Mononuclear cell (primary cell): ENCODE results near the gene SLC5A8. TPM values are rescaled to one million over a fixed set of nuclear protein-coding genes. Genes with fewer than 3 reads are reported as not detected.

ENCODE experiments used
- H3K27me3 ChIP-seq: 2 replicates; pipeline ENCODE4 v1.6.0; 2011; ENCODE audit warnings: low read length, control low read depth; ENCODE audit not compliant: insufficient read depth
- H3K4me1 ChIP-seq: 2 replicates; pipeline ENCODE4 v1.5.1; 2011; ENCODE audit warnings: mild to moderate bottlenecking, low read length, control low read depth; ENCODE audit not compliant: insufficient read depth
- H3K4me3 ChIP-seq: 2 replicates; pipeline ENCODE4 v1.5.1; 2011; ENCODE audit warnings: mild to moderate bottlenecking, low read length, moderate library complexity
- H3K9me3 ChIP-seq: 2 replicates; pipeline ENCODE4 v1.5.1; 2011; ENCODE audit warnings: low read depth, mild to moderate bottlenecking, control low read depth, low read length
- total RNA-seq: library from RNA; depleted of rRNA; stranded (reverse); fragments of >200 nt; gene quantifications from one replicate; pipeline ENCODE4 v1.2.3, GENCODE V29; 2012

Gene SLC5A8
- total RNA-seq: not detected

GRCh38 chr12:101209319-101210302, at the start of gene SLC5A8:
Gene SLC5A8 (minus strand): TSS chr12:101210238. CDS start chr12:101209848, 390 bp downstream.
- H3K27me3 ChIP-seq: peaks cover 28% of the 10 kb centered on the region
- H3K9me3 ChIP-seq: no peaks in the 10 kb centered on the region
- no peak within 1 kb of the TSS for H3K4me3 ChIP-seq

GRCh38 chr12:101257357-101257756, 47.3 kb upstream of the SLC5A8 start:
- no peak overlapping the region for H3K4me3 ChIP-seq
- H3K4me1 ChIP-seq: no peaks in the 10 kb centered on the region
- no peaks in the 10 kb centered on the region for H3K27me3 ChIP-seq
- no peaks in the 10 kb centered on the region for H3K9me3 ChIP-seq

More at GRCh38 chr12:101209319-101210302, at the start of gene SLC5A8:
- no peaks in the 10 kb centered on the region for H3K4me1 ChIP-seq

- Histone ChIP-seq H3K4me1 (no peaks in the 10 kb centered on the region), H3K4me3 (no peak overlapping the region), H3K9me3 (no peaks in the 10 kb centered on the region), H3K27me3 (no peaks in the 10 kb centered on the region)
These were observed 46.2 kb upstream of the SLC5A8 start for GRCh38 chr12:101256266-101256665.

- Histone ChIP-seq H3K27me3 (no peaks in the 10 kb centered on the region), H3K4me3 (no peak overlapping the region), H3K4me1 (no peaks in the 10 kb centered on the region)
These were observed 33.6 kb upstream of the SLC5A8 start for GRCh38 chr12:101243616-101244015.

GRCh38 chr12:101243074-101243473, 33.0 kb upstream of the SLC5A8 start:
- no peaks in the 10 kb centered on the region for H3K27me3 ChIP-seq
- no peaks in the 10 kb centered on the region for H3K9me3 ChIP-seq
- H3K4me1 ChIP-seq: no peaks in the 10 kb centered on the region
- H3K4me3 ChIP-seq: no peak overlapping the region

More at GRCh38 chr12:101243616-101244015, 33.6 kb upstream of the SLC5A8 start:
- H3K9me3 ChIP-seq: no peaks in the 10 kb centered on the region

- Histone ChIP-seq H3K9me3 (no peaks in the 10 kb centered on the region), H3K4me1 (no peaks in the 10 kb centered on the region), H3K4me3 (no peak overlapping the region), H3K27me3 (peaks cover 3% of the 10 kb centered on the region)
These were observed 28.8 kb upstream of the SLC5A8 start for GRCh38 chr12:101238800-101239329.

- peaks cover 3% of the 10 kb centered on the region for H3K27me3 ChIP-seq
- no peaks in the 10 kb centered on the region for H3K9me3 ChIP-seq
- H3K4me3 ChIP-seq: no peak overlapping the region
- H3K4me1 ChIP-seq: no peaks in the 10 kb centered on the region
These were observed 28.3 kb upstream of the SLC5A8 start for GRCh38 chr12:101238306-101238705.

- H3K9me3 ChIP-seq: no peaks in the 10 kb centered on the region
- H3K27me3 ChIP-seq: peaks cover 3% of the 10 kb centered on the region
- no peaks in the 10 kb centered on the region for H3K4me1 ChIP-seq
- H3K4me3 ChIP-seq: no peak overlapping the region
These were observed 25.6 kb upstream of the SLC5A8 start for GRCh38 chr12:101235686-101236085.

- peaks cover 3% of the 10 kb centered on the region for H3K27me3 ChIP-seq
- H3K9me3 ChIP-seq: no peaks in the 10 kb centered on the region
- no peak overlapping the region for H3K4me3 ChIP-seq
- no peaks in the 10 kb centered on the region for H3K4me1 ChIP-seq
These were observed 21.6 kb upstream of the SLC5A8 start for GRCh38 chr12:101231636-101232035.

GRCh38 chr12:101230547-101230946, 20.5 kb upstream of the SLC5A8 start:
- no peak overlapping the region for H3K4me3 ChIP-seq

GRCh38 chr12:101229841-101230241, 19.8 kb upstream of the SLC5A8 start:
- Histone ChIP-seq H3K9me3 (no peaks in the 10 kb centered on the region), H3K4me3 (no peak overlapping the region), H3K27me3 (no peaks in the 10 kb centered on the region), H3K4me1 (no peaks in the 10 kb centered on the region)

More at GRCh38 chr12:101230547-101230946, 20.5 kb upstream of the SLC5A8 start:
- H3K4me1 ChIP-seq: no peaks in the 10 kb centered on the region
- H3K9me3 ChIP-seq: no peaks in the 10 kb centered on the region
- no peaks in the 10 kb centered on the region for H3K27me3 ChIP-seq

GRCh38 chr12:101221301-101221700, 11.3 kb upstream of the SLC5A8 start:
- Histone ChIP-seq H3K27me3 (peaks cover 4% of the 10 kb centered on the region), H3K4me3 (no peak overlapping the region), H3K4me1 (no peaks in the 10 kb centered on the region), H3K9me3 (no peaks in the 10 kb centered on the region)

GRCh38 chr12:101216810-101217209, 6.8 kb upstream of the SLC5A8 start:
- no peak overlapping the region for H3K4me3 ChIP-seq
- H3K9me3 ChIP-seq: no peaks in the 10 kb centered on the region
- no peaks in the 10 kb centered on the region for H3K27me3 ChIP-seq
- H3K4me1 ChIP-seq: no peaks in the 10 kb centered on the region

- H3K9me3 ChIP-seq: no peaks in the 10 kb centered on the region
- H3K4me3 ChIP-seq: no peak overlapping the region
- peaks cover 28% of the 10 kb centered on the region for H3K27me3 ChIP-seq
- no peaks in the 10 kb centered on the region for H3K4me1 ChIP-seq
These were observed 2.8 kb downstream of the SLC5A8 start for GRCh38 chr12:101207086-101207780.
